MM.1S (cell line): Measurements from ENCODE around the gene AMDHD1.

Source experiments
- EZH2phosphoT487 ChIP-seq: fragments of 300-600 bp; sonication (generic); IDR thresholded peaks from 2 replicates; pipeline ENCODE4 v1.6.1; 2018; ENCODE audit warnings: antibody characterized with exemption, low read length
- TF ChIP-seq, protein P1 (sequence below): fragments of 300-600 bp; sonication (generic); IDR thresholded peaks from 2 replicates; pipeline ENCODE4 v1.5.1; 2016; ENCODE audit warnings: antibody characterized with exemption, low read length, mixed read lengths

DNA sequence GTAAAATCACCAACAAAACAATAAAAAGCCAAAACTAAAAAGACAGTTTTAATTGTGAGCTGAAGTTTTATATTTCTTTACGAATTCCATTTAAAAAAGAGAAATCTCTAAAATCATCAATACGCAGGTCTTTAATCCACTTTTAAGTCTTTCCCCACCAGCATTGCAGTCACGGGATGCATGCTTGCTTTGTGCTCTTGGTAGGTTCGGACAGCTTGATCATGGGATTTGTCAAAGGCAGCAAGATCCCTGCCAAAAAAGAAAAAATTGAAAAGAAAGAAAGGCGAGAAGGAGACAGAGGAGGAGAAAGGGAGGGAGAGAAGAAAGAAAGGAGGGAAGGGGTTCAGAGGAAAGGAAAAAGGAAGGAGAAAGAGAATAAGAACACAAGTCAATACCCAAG lies 57.7 kb downstream of the AMDHD1 start:
- TF ChIP-seq, protein P1, sequence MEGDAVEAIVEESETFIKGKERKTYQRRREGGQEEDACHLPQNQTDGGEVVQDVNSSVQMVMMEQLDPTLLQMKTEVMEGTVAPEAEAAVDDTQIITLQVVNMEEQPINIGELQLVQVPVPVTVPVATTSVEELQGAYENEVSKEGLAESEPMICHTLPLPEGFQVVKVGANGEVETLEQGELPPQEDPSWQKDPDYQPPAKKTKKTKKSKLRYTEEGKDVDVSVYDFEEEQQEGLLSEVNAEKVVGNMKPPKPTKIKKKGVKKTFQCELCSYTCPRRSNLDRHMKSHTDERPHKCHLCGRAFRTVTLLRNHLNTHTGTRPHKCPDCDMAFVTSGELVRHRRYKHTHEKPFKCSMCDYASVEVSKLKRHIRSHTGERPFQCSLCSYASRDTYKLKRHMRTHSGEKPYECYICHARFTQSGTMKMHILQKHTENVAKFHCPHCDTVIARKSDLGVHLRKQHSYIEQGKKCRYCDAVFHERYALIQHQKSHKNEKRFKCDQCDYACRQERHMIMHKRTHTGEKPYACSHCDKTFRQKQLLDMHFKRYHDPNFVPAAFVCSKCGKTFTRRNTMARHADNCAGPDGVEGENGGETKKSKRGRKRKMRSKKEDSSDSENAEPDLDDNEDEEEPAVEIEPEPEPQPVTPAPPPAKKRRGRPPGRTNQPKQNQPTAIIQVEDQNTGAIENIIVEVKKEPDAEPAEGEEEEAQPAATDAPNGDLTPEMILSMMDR, result no peak
- no peak for TF ChIP-seq EZH2phosphoT487
